Measurements from ENCODE around the gene DLL3.

- TF ChIP-seq CTCF (IDR thresholded peaks at IDR 0.05 in 2 of 3, conservative IDR thresholded peaks at IDR 0.05 in 1 of 3; ENCODE audit: insufficient read depth in 2 of 3, low read depth in 1 of 3, low read length in 3 of 3) (no peak), CREB1 (IDR thresholded peaks at IDR 0.05) (no peak), CREB1 (CRISPR knock-in tag; IDR thresholded peaks at IDR 0.05) (no peak), ZNF124 (CRISPR knock-in tag; IDR thresholded peaks at IDR 0.05) (no peak), ATF1 (CRISPR knock-in tag; IDR thresholded peaks at IDR 0.05) (no peak), ATF1 (tag; IDR thresholded peaks at IDR 0.05) (no peak), FOXP4 (CRISPR knock-in tag; IDR thresholded peaks at IDR 0.05; ENCODE audit: borderline replicate concordance) (no peak), ZNF384 (IDR thresholded peaks at IDR 0.05; ENCODE audit: low read depth, low read length) (no peak), COPS2 (conservative IDR thresholded peaks at IDR 0.05) (no peak), JUND (IDR thresholded peaks at IDR 0.05; ENCODE audit: borderline replicate concordance, low read depth, low read length) (no peak), JUND (tag; IDR thresholded peaks at IDR 0.05; ENCODE audit: borderline replicate concordance, low read depth, low read length) (no peak), ZBTB26 (CRISPR knock-in tag; IDR thresholded peaks at IDR 0.05) (no peak), SMARCC2 (IDR thresholded peaks at IDR 0.05; ENCODE audit: low read depth) (no peak), RCOR1 (IDR thresholded peaks at IDR 0.05; ENCODE audit: borderline replicate concordance in 1 of 2, low read depth in 2 of 2, low read length in 2 of 2) (no peak), HNRNPLL (IDR thresholded peaks at IDR 0.05; ENCODE audit: low read depth, low read length, poor library complexity, severe bottlenecking) (no peak), PCBP2 (IDR thresholded peaks at IDR 0.05; ENCODE audit: low read depth, low read length, poor library complexity, severe bottlenecking) (no peak)
Observed at GRCh38 chr19:39543477-39543857, 44.7 kb downstream of the DLL3 start.

Data from K562 (cell line).